HepG2 (cell line): ENCODE data around the gene ARFIP1. TPM values are rescaled to one million over a fixed set of nuclear protein-coding genes. Genes with fewer than 3 reads are reported as not detected.

Experiments used
- ATAC-seq: fragments of 200-7000 bp; cut with Tn5 transposase; 3 replicates; pipeline ENCODE4 v1.9.1; 2020; ENCODE audit warnings: mild to moderate bottlenecking, moderate library complexity
- BruUV-seq: library from RNA; stranded (reverse); fragments of 400-500 nt; replicated peaks from 2 replicates; lab custom pipeline; 2021; lab: Mats Ljungman, UMichigan
- CTCF ChIA-PET: fragments of 300-600 bp; formaldehyde crosslinking; extraction: SDS; loops from one replicate; lab custom pipeline; 2021; ENCODE audit warnings: low total read pairs, inconsistent platforms, low intra/inter-chr PET ratio; lab: Yijun Ruan, JAX
- POLR2A ChIA-PET: fragments of 350-600 bp; sonication (Branson Sonifier 250); formaldehyde crosslinking; loops from one replicate; lab custom pipeline; 2020; ENCODE audit warnings: antibody characterized with exemption, inconsistent platforms; lab: Yijun Ruan, JAX
- DNase-seq: peaks from one replicate; pipeline ENCODE4 v3.0.0-alpha.2; 2015; ENCODE audit warnings: low spot score
- FAIRE-seq: peaks from 3 replicates; lab custom pipeline; 2011; peaks lifted over from hg19 to GRCh38; lab: Jason Lieb, UNC
- H2AFZ ChIP-seq: one replicate; pipeline ENCODE4 v1.6.1; 2011; ENCODE audit warnings: low read length, inconsistent platforms
- H3K27ac ChIP-seq: fragments of 300-600 bp; 3 replicates; pipeline ENCODE4 v1.8.0; 2011; ENCODE audit warnings: mixed run types, mild to moderate bottlenecking, mixed read lengths, low read length, inconsistent platforms; ENCODE audit not compliant: insufficient read depth; ENCODE audit errors: extremely low read length
- H3K27me3 ChIP-seq, 2 experiments: fragments of 200-600 bp in 1 of 2; 2 replicates in 1 of 2; 3 replicates in 1 of 2; pipeline versions ENCODE4 v1.6.0 to v1.8.0; 2011; ENCODE audit warnings: low read length in 2 of 2, mild to moderate bottlenecking in 2 of 2, moderate library complexity in 2 of 2, inconsistent platforms in 1 of 2; ENCODE audit not compliant: insufficient read depth in 2 of 2, control insufficient read depth in 1 of 2
- H3K36me3 ChIP-seq, 2 experiments: fragments of 200-600 bp in 1 of 2; replicated peaks in 1 of 2; 2 replicates in 1 of 2; 3 replicates in 1 of 2; pipeline versions ENCODE4 v1.5.1 to v1.8.0; 2011; ENCODE audit warnings: low read length in 2 of 2, inconsistent platforms in 1 of 2; ENCODE audit not compliant: insufficient read depth in 2 of 2, control insufficient read depth in 1 of 2
- H3K4me1 ChIP-seq: 2 replicates; pipeline ENCODE4 v1.5.1; 2012; ENCODE audit warnings: low read length, inconsistent platforms; ENCODE audit not compliant: insufficient read depth
- H3K4me2 ChIP-seq: 2 replicates; pipeline ENCODE4 v1.6.0; 2011; ENCODE audit warnings: low read depth, low read length, inconsistent platforms
- H3K4me3 ChIP-seq, 3 experiments: fragments of 200-600 bp in 1 of 3; sonication (generic), shearing (Covaris generic) in 1 of 3; replicated peaks in 1 of 3; 2 replicates each; pipeline ENCODE4 v1.5.1; 2011 to 2016; ENCODE audit warnings: low read length in 3 of 3, inconsistent platforms in 2 of 3, low read depth in 2 of 3, mild to moderate bottlenecking in 2 of 3, control low read depth in 1 of 3, mixed read lengths in 1 of 3; ENCODE audit not compliant: insufficient read depth in 1 of 3
- H3K79me2 ChIP-seq: one replicate; pipeline ENCODE4 v1.6.1; 2011; ENCODE audit warnings: low read length, inconsistent platforms; ENCODE audit not compliant: insufficient read depth
- H3K9ac ChIP-seq: 2 replicates; pipeline ENCODE4 v1.6.0; 2011; ENCODE audit warnings: mild to moderate bottlenecking, low read depth, low read length, inconsistent platforms; ENCODE audit not compliant: insufficient read depth
- H3K9me3 ChIP-seq: 2 replicates; pipeline ENCODE4 v1.5.1; 2012; ENCODE audit warnings: mild to moderate bottlenecking, low read length
- H4K20me1 ChIP-seq: 2 replicates; pipeline ENCODE4 v1.6.0; 2011; ENCODE audit warnings: inconsistent platforms, mild to moderate bottlenecking, low read length, moderate library complexity; ENCODE audit not compliant: insufficient read depth
- ATAD3A ChIP-seq: sonication (generic); formaldehyde crosslinking; IDR thresholded peaks from 2 replicates; pipeline ENCODE4 v1.4.0; 2020; ENCODE audit warnings: missing genetic modification reagents
- CC2D1A ChIP-seq: sonication (generic); formaldehyde crosslinking; IDR thresholded peaks from 2 replicates; pipeline ENCODE4 v1.8.1; 2023; ENCODE audit warnings: mild to moderate bottlenecking, missing genetic modification reagents
- CENPT ChIP-seq: sonication (generic); formaldehyde crosslinking; IDR thresholded peaks from 2 replicates; pipeline ENCODE4 v1.8.0; 2022; ENCODE audit warnings: low read depth, mild to moderate bottlenecking, moderate library complexity, missing genetic modification reagents
- CREB1 ChIP-seq, 2 experiments: fragments of 450-650 bp in 1 of 2; IDR thresholded peaks; 2 replicates each; pipeline ENCODE4 v1.6.1; 2016 to 2017; ENCODE audit warnings: control low read depth in 1 of 2, mild to moderate bottlenecking in 1 of 2, missing compliant biosample characterization in 1 of 2, missing genetic modification characterization in 1 of 2
- FOXM1 ChIP-seq: sonication (generic); formaldehyde crosslinking; IDR thresholded peaks from 2 replicates; pipeline ENCODE4 v1.5.0; 2020; ENCODE audit warnings: missing genetic modification reagents
- GLI4 ChIP-seq: sonication (generic); formaldehyde crosslinking; IDR thresholded peaks from 2 replicates; pipeline ENCODE4 v1.5.1; 2020; ENCODE audit warnings: missing genetic modification reagents, mild to moderate bottlenecking, moderate library complexity, borderline replicate concordance
- MAFF ChIP-seq: IDR thresholded peaks from 2 replicates; pipeline ENCODE4 v1.6.1; 2011; ENCODE audit warnings: low read depth, low read length, improper control_type of control experiment
- MED13 ChIP-seq: sonication (generic); formaldehyde crosslinking; IDR thresholded peaks from 2 replicates; pipeline ENCODE4 v1.5.0; 2020; ENCODE audit warnings: missing genetic modification reagents
- PCBP1 ChIP-seq: fragments of 200-400 bp; formaldehyde crosslinking; IDR thresholded peaks from 2 replicates; pipeline ENCODE4 v1.6.1; 2017; ENCODE audit warnings: mild to moderate bottlenecking, low read depth, low read length, borderline replicate concordance
- PHF21A ChIP-seq: sonication (generic); formaldehyde crosslinking; IDR thresholded peaks from 2 replicates; pipeline ENCODE4 v1.5.0; 2020; ENCODE audit warnings: mild to moderate bottlenecking, missing genetic modification reagents
- POGZ ChIP-seq: sonication (generic); formaldehyde crosslinking; IDR thresholded peaks from 2 replicates; pipeline ENCODE4 v1.4.0; 2020; ENCODE audit warnings: mild to moderate bottlenecking, missing genetic modification reagents
- SMARCC2 ChIP-seq: fragments of 450-650 bp; IDR thresholded peaks from 2 replicates; pipeline ENCODE4 v1.6.1; 2017; ENCODE audit warnings: antibody characterized with exemption, mild to moderate bottlenecking
- STAT6 ChIP-seq: sonication (generic); formaldehyde crosslinking; IDR thresholded peaks from 2 replicates; pipeline ENCODE4 v1.4.0; 2020; ENCODE audit warnings: missing genetic modification reagents, mild to moderate bottlenecking, borderline replicate concordance
- ZFP90 ChIP-seq: sonication (generic); formaldehyde crosslinking; IDR thresholded peaks from 2 replicates; pipeline ENCODE4 v1.8.0; 2022; ENCODE audit warnings: missing genetic modification reagents, mild to moderate bottlenecking, inconsistent platforms, borderline replicate concordance
- ZNF34 ChIP-seq: sonication (generic); formaldehyde crosslinking; IDR thresholded peaks from 2 replicates; pipeline ENCODE4 v1.4.0; 2020; ENCODE audit warnings: mild to moderate bottlenecking, missing genetic modification reagents, borderline replicate concordance
- ZNF501 ChIP-seq: sonication (generic); formaldehyde crosslinking; IDR thresholded peaks from 2 replicates; pipeline ENCODE4 v1.5.1; 2020; ENCODE audit warnings: mild to moderate bottlenecking, moderate library complexity, missing genetic modification reagents
- ZNF552 ChIP-seq: sonication (generic); formaldehyde crosslinking; IDR thresholded peaks from 2 replicates; pipeline ENCODE4 v1.9.0; 2022; ENCODE audit warnings: missing genetic modification reagents, mild to moderate bottlenecking, borderline replicate concordance
- ZNF629 ChIP-seq: sonication (generic); formaldehyde crosslinking; conservative IDR thresholded peaks from 2 replicates; pipeline ENCODE4 v1.5.0; 2020; ENCODE audit warnings: missing genetic modification reagents
- ZSCAN20 ChIP-seq: sonication (generic); formaldehyde crosslinking; IDR thresholded peaks from 2 replicates; pipeline ENCODE4 v1.4.0; 2020; ENCODE audit warnings: missing genetic modification reagents, mild to moderate bottlenecking, borderline replicate concordance
- WGBS: methylation state at CpG from one replicate; pipeline ENCODE4 v1.1.6; 2017; ENCODE audit warnings: low lambda C conversion rate; 5-methylcytosine and 5-hydroxymethylcytosine counted together
- in situ Hi-C: cut with HindIII; loops from 2 replicates; pipeline ENCODE4 v1.10.0; 2017; ENCODE audit warnings: low pct_unique_long_range_greater_than_20kb; ENCODE audit not compliant: extremely low pct_ligation_motif_present
- intact Hi-C: fragments of 100-400 bp; cut with micrococcal nuclease; formaldehyde crosslinking; loops from one replicate; pipeline ENCODE4 v1.10.0; 2022; ENCODE audit not compliant: unreplicated experiment
- polyA plus RNA-seq, 8 experiments: library from polyadenylated mRNA; depleted of rRNA in 3 of 8; stranded (reverse) in 7 of 8; unstranded in 1 of 8; fragments of >200 nt; fragmentation: Illumina TruSeq in 4 of 8; extraction: Trizol in 4 of 8; gene quantifications; 2 replicates each; pipeline versions ENCODE4 v1.2.1 to v1.2.3, GENCODE V29; 2011 to 2016; ENCODE audit warnings: low read depth in 4 of 8, missing spikeins in 1 of 8, mixed read lengths in 1 of 8; ENCODE audit not compliant: insufficient read depth in 1 of 8
- total RNA-seq, 5 experiments: library from RNA; depleted of rRNA; stranded (reverse); fragments of >200 nt; fragmentation: Illumina TruSeq; extraction: Trizol; gene quantifications; 2 replicates each; pipeline ENCODE4 v1.2.3, GENCODE V29; 2016; ENCODE audit warnings: low read depth in 1 of 5

ARFIP1 gene
- total and polyA plus RNA-seq, 2 of the 13 experiments (the other 11 are each of a cell fraction or from before 2014, with no cell fraction given): 9.9 to 27.7 TPM

GRCh38 chr4:152946446-152946845, 166.7 kb downstream of the ARFIP1 start:
- no peaks in the 10 kb centered on the region for H3K9me3 ChIP-seq
- intact Hi-C loops: no loop called here
- no peaks in the 10 kb centered on the region for H4K20me1 ChIP-seq
- DNase-seq (no peak), FAIRE-seq (no peak), ATAC-seq (no peak)
- H2AFZ ChIP-seq: no peak overlapping the region
- H3K27me3 ChIP-seq: peaks cover 0 to 4% of the 10 kb centered on the region in 2 experiments; a peak in 1 of 5 replicates
- in situ Hi-C loops: no loop called here
- POLR2A ChIA-PET: no interaction called here
- H3K79me2 ChIP-seq: no peaks in the 10 kb centered on the region
- TF ChIP-seq CC2D1A (CRISPR knock-in tag): no peak
- no peak for TF ChIP-seq GLI4
- no peak for TF ChIP-seq FOXM1 (CRISPR knock-in tag)
- TF ChIP-seq ZSCAN20: no peak
- no peak for TF ChIP-seq ZFP90 (CRISPR knock-in tag)
- no peak for TF ChIP-seq ZNF552 (CRISPR knock-in tag)
- TF ChIP-seq MAFF: no peak
- no peak for TF ChIP-seq ATAD3A
- TF ChIP-seq POGZ: no peak
- TF ChIP-seq CENPT (CRISPR knock-in tag): no peak
- no peak for TF ChIP-seq STAT6 (CRISPR knock-in tag)
- TF ChIP-seq PHF21A: no peak
- no peak for TF ChIP-seq SMARCC2
- no peak for TF ChIP-seq ZNF501
- no peak for TF ChIP-seq ZNF629 (CRISPR knock-in tag)
- no peak for TF ChIP-seq ZNF34 (CRISPR knock-in tag)
- TF ChIP-seq CREB1 (IDR thresholded peaks at IDR 0.05): no peak
- no peak for TF ChIP-seq CREB1 (CRISPR knock-in tag; IDR thresholded peaks at IDR 0.05)
- no peak for TF ChIP-seq MED13
- TF ChIP-seq PCBP1: no peak
- no peak overlapping the region for H3K4me2 ChIP-seq
- CTCF ChIA-PET: no interaction called here
- peaks cover 12% of the 10 kb centered on the region for H3K4me1 ChIP-seq
- no peak overlapping the region for H3K27ac ChIP-seq
- no TSS peak for BruUV-seq
- no peaks in the 10 kb centered on the region for H3K36me3 ChIP-seq
- H3K9ac ChIP-seq: no peak overlapping the region
- H3K4me3 ChIP-seq: no peak overlapping the region
- 85% methylated on average over 4 of the region's 4 CpGs for WGBS
